Activated naive CD4-positive, alpha-beta T cell (primary cell): ENCODE measurements around the gene CD274.
"Not testable (repeated sequence)": the region's sequence is repeated elsewhere in the genome, so short reads cannot be mapped to it uniquely, and the experiment has no call there.

Experiments used
- DNase-seq, 4 experiments: peaks; one replicate each; lab custom pipeline; 2025; lab: John Stamatoyannopoulos, UW

Gene CD274

GRCh38 chr9:5438301-5439162 lies 11.8 kb upstream of the CD274 start:
- no peak for DNase-seq

GRCh38 chr9:5440426-5440825 lies 9.9 kb upstream of the CD274 start:
- DNase-seq = no peak

DNA sequence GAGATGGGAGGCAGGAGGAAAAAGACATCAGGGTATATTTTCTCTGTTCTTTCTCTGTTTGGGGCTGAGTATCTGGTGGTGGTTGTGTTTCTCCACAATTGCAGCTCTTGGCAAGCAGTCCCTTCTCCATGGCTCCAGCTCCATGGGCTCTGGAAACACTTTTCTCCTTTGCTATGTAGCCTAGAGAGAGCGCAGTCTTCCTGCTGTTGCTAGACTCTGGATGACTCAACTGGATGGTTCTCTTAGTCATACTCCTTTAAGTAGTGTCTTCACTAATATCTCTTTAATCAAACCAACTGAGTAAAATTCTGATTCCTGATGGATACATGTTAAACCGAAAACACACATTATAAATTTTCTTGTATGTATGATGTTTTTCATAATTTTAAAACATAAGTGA lies 9.3 kb upstream of the CD274 start:
- no peak for DNase-seq

- no peak for DNase-seq
Observed at GRCh38 chr9:5442400-5443011, 7.8 kb upstream of the CD274 start.

DNA sequence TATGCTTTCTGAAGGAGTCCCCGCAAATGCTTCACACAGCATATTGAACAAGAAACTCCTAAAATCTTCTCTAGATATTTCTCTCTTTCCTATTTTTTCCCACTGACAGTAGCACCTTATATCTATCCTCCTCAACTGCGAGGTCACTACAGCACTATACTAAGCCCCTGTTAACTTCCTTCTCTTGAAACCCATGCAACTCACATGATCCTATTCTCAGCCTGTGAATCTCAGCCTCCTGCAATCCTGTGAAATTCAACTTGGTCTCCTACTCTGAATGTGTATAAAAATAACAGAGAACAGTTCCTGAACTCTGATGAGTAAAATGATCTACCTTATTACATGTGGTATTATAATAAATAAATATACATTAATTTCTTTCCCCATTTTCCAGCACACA lies 6.5 kb upstream of the CD274 start:
- DNase-seq = no peak

DNA sequence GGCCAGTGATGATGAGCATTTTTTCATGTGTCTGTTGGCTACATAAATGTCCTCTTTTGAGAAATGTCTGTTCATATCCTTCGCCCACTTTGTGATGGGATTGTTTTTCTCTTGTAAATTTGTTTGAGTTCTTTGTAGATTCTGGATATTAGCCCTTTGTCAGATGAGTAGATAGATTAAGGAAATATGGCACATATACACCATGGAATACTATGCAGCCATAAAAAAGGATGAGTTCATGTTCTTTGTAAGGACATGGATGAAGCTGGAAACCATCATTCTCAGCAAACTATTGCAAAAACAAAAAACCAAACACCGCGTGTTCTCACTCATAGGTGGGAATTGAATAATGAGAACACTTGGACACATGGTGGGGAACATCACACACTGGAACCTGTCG lies 5.2 kb upstream of the CD274 start:
- DNase-seq = not testable (repeated sequence)

GRCh38 chr9:5445886-5446285 lies 4.5 kb upstream of the CD274 start:
- DNase-seq = no peak

- no peak for DNase-seq
Observed at GRCh38 chr9:5446451-5447236, 3.7 kb upstream of the CD274 start.

GRCh38 chr9:5447337-5447736 lies 3.0 kb upstream of the CD274 start:
- DNase-seq = no peak

GRCh38 chr9:5448016-5448415 lies 2.3 kb upstream of the CD274 start:
- no peak for DNase-seq

- no peak for DNase-seq
Observed at GRCh38 chr9:5448461-5449435, 1.6 kb upstream of the CD274 start.

GRCh38 chr9:5449521-5450358 lies 602 bp upstream of the CD274 start:
- DNase-seq = no peak

DNA sequence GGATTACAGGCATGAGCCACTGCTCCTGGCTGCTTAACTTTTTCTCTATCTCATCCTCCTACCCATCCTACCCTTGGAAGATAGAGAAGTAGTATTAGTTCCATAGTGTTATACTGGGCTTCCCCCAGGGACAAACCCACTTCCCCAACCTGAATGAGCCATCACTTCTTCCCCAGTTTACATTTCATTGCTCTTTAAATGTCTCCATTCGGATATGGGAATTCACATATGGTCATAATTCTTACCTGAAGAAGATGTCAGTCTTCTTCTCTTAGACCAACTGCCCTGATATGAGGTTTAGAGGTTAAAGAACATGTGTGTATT lies 1.9 kb downstream of the CD274 start:
- DNase-seq = no peak

DNA sequence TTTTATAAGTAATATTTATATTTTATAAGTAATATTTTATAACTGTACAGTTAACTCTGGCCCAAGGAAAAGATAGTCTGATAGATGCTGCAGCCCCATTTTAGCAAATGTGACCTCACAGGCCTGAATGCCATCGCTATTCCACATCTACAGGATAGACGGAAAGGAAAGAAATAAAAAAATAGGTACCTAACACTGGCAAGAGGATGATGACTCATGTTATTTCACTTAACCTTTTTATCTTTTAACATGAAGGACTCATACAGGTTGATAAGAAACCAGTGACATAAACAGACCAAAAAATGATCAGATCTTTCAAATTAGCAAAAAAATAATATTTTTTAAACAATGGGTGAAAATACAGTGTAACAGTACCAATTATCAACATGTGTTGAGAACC lies 2.7 kb downstream of the CD274 start:
- no peak for DNase-seq

GRCh38 chr9:5453673-5454072 lies 3.3 kb downstream of the CD274 start:
- DNase-seq = no peak

- no peak for DNase-seq
Observed at GRCh38 chr9:5455181-5455580, 4.8 kb downstream of the CD274 start.

- peak in 1 of 4 experiments; percentile 1 for DNase-seq
Observed at GRCh38 chr9:5459289-5459829, 9.0 kb downstream of the CD274 start.

DNA sequence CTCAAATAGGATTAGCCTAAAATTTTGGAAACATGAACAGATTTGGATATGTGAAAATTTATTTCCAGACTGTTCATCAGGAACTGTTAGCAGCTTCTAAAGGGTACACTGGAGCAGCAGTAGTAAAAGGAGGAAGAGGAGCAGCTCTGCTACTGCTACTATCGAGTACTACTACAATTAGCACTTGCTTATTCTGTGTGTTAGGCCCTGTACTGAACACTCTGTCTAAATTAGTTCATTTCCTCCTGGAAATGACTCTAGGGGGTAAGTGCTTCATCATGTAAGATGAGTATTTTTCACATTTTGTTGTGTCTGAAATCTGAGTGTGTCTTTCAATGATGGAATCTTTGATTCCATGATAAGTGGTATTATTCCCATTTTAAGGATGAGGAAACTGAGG lies 9.8 kb downstream of the CD274 start:
- DNase-seq = no peak

DNA sequence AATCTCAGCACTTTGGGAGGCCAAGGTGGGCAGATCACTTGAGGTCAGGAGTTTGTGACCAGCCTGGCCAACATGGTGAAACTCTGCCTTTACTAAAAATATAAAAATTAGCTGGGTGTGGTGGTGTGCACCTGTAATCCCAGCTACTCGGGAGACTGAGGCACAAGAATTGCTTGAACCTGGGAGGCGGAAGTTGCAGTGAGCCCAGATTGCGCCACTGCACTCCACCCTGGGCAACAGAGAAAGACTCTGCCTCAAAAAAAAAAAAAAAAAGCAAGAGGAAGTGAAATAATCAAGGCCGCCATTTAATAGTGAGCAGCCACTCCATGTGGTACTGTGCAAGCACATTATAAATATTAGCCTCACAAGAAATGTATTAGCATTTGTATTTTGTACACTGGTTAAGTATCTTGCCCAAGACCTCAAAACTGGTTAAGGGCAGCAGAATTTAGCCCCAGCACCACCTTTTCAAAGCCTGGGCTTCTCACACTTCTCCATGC lies 14.5 kb downstream of the CD274 start:
- not testable (repeated sequence) for DNase-seq

- no peak for DNase-seq
Observed at GRCh38 chr9:5466005-5466404, 15.7 kb downstream of the CD274 start.
